ENCODE data around the gene FBXL13. TPM values are rescaled to one million over a fixed set of nuclear protein-coding genes. Genes with fewer than 3 reads are reported as not detected.

The FBXL13 gene
- total and polyA plus RNA-seq, 2 experiments from 2014 or later = 0.24 to 0.43 TPM

DNA sequence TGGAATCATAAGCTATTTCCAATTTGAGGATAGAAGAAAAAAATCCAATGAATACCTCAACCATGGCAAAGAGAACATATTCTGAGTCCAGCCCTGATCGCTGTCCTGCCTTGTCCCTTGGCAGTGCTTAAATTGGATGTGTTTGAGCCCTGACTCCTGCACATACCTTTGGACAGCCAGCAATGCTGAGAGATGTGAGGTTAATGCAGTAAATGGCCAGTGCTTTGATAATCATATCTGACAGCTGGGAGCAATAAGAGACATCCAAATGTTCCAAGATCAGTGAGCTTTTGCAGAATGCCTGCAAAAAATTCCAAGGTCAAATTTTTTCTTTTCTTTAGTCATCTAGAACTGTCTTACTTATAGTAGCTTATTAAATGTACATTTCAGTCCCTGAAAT lies 241.9 kb downstream of the FBXL13 start:
- 76 to 92% methylated on average over 1 of the region's 1 CpG for WGBS, 2 experiments (ENCODE audit: low coverage in 1 of 2, low lambda C conversion rate in 2 of 2, missing lambda C conversion rate in 2 of 2)
- no peak for DNase-seq

GRCh38 chr7:102830197-102830596 lies 244.4 kb downstream of the FBXL13 start:
- peak; percentile 5 for DNase-seq
- H3K27ac ChIP-seq = no peak overlapping the region
- no peaks in the 10 kb centered on the region for H3K36me3 ChIP-seq (ENCODE audit: low read depth)
- H3K9me2 ChIP-seq (ENCODE audit: insufficient read depth) = no peaks in the 10 kb centered on the region
- H3K4me2 ChIP-seq (ENCODE audit: unreplicated experiment) = no peak overlapping the region
- 46 to 47% methylated on average over 2 of the region's 2 CpGs for WGBS, 2 experiments (ENCODE audit: low coverage in 1 of 2, low lambda C conversion rate in 2 of 2, missing lambda C conversion rate in 2 of 2)
- H2AFZ ChIP-seq = no peak overlapping the region
- peaks cover 9% of the 10 kb centered on the region for H3K4me1 ChIP-seq (ENCODE audit: insufficient read depth)
- no peaks in the 10 kb centered on the region for H3K27me3 ChIP-seq (replicated peaks; ENCODE audit: insufficient read depth)
- no peak overlapping the region for H3K9ac ChIP-seq
- no peaks in the 10 kb centered on the region for H4K20me1 ChIP-seq (ENCODE audit: insufficient read depth)
- in situ Hi-C loops (cut with MboI) = no loop called here
- H3K79me2 ChIP-seq (ENCODE audit: insufficient read depth) = no peaks in the 10 kb centered on the region
- no peaks in the 10 kb centered on the region for H3K9me3 ChIP-seq (ENCODE audit: low read depth)
- TF ChIP-seq EZH2 (IDR thresholded peaks at IDR 0.05; ENCODE audit: insufficient read depth, poor library complexity, severe bottlenecking) = no peak
- H3K4me3 ChIP-seq = no peak overlapping the region
- H3F3A ChIP-seq (ENCODE audit: insufficient read depth) = 0 out of 2 replicates have a peak, but pooled peaks cover 8% of the 10 kb centered on the region

More for the DNA sequence above, 241.9 kb downstream of the FBXL13 start:
- no peaks in the 10 kb centered on the region for H3K9me2 ChIP-seq (ENCODE audit: insufficient read depth)
- no peaks in the 10 kb centered on the region for H3K79me2 ChIP-seq (ENCODE audit: insufficient read depth)
- no peak overlapping the region for H2AFZ ChIP-seq
- H3K27me3 ChIP-seq (replicated peaks; ENCODE audit: insufficient read depth) = no peaks in the 10 kb centered on the region
- H3F3A ChIP-seq (ENCODE audit: insufficient read depth) = peaks cover 17% of the 10 kb centered on the region
- H3K27ac ChIP-seq = no peak overlapping the region
- peaks cover 27% of the 10 kb centered on the region for H3K4me1 ChIP-seq (ENCODE audit: insufficient read depth)
- H3K4me3 ChIP-seq = no peak overlapping the region
- H3K36me3 ChIP-seq (ENCODE audit: low read depth) = no peaks in the 10 kb centered on the region
- no peak overlapping the region for H3K9ac ChIP-seq
- H4K20me1 ChIP-seq (ENCODE audit: insufficient read depth) = no peaks in the 10 kb centered on the region
- TF ChIP-seq EZH2 (IDR thresholded peaks at IDR 0.05; ENCODE audit: insufficient read depth, poor library complexity, severe bottlenecking) (no peak), EZH2phosphoT487 (IDR thresholded peaks at IDR 0.05; ENCODE audit: insufficient read depth, low read depth) (no peak)
- in situ Hi-C loops (cut with MboI) = no loop called here
- no peaks in the 10 kb centered on the region for H3K9me3 ChIP-seq (ENCODE audit: low read depth)
- H3K4me2 ChIP-seq (ENCODE audit: unreplicated experiment) = no peak overlapping the region

GRCh38 chr7:102829075-102829474 lies 245.5 kb downstream of the FBXL13 start:
- no peaks in the 10 kb centered on the region for H3K9me2 ChIP-seq (ENCODE audit: insufficient read depth)
- no peak for TF ChIP-seq EZH2 (IDR thresholded peaks at IDR 0.05; ENCODE audit: insufficient read depth, poor library complexity, severe bottlenecking)
- no peak for TF ChIP-seq EZH2phosphoT487 (IDR thresholded peaks at IDR 0.05; ENCODE audit: insufficient read depth, low read depth)
- no peak overlapping the region for H3K4me2 ChIP-seq (ENCODE audit: unreplicated experiment)
- no peaks in the 10 kb centered on the region for H3F3A ChIP-seq (ENCODE audit: insufficient read depth)
- no peaks in the 10 kb centered on the region for H3K4me1 ChIP-seq (ENCODE audit: insufficient read depth)
- no peaks in the 10 kb centered on the region for H4K20me1 ChIP-seq (ENCODE audit: insufficient read depth)
- no peak overlapping the region for H2AFZ ChIP-seq
- H3K79me2 ChIP-seq (ENCODE audit: insufficient read depth) = no peaks in the 10 kb centered on the region
- in situ Hi-C loops (cut with MboI) = no loop called here
- no peaks in the 10 kb centered on the region for H3K36me3 ChIP-seq (ENCODE audit: low read depth)
- H3K4me3 ChIP-seq = no peak overlapping the region
- H3K27me3 ChIP-seq (replicated peaks; ENCODE audit: insufficient read depth) = no peaks in the 10 kb centered on the region
- no peak overlapping the region for H3K27ac ChIP-seq
- whole genome bisulfite sequencing, 2 experiments (ENCODE audit: low coverage in 1 of 2, low lambda C conversion rate in 2 of 2, missing lambda C conversion rate in 2 of 2) = 94 to 97% methylated on average over 3 of the region's 3 CpGs
- no peak overlapping the region for H3K9ac ChIP-seq
- no peaks in the 10 kb centered on the region for H3K9me3 ChIP-seq (ENCODE audit: low read depth)
- no peak for DNase-seq

GRCh38 chr7:102828286-102828685 lies 246.3 kb downstream of the FBXL13 start:
- no peaks in the 10 kb centered on the region for H3F3A ChIP-seq (ENCODE audit: insufficient read depth)
- no peak overlapping the region for H2AFZ ChIP-seq
- no peaks in the 10 kb centered on the region for H3K4me1 ChIP-seq (ENCODE audit: insufficient read depth)
- in situ Hi-C loops (cut with MboI) = no loop called here
- H3K4me2 ChIP-seq (ENCODE audit: unreplicated experiment) = no peak overlapping the region
- H3K27me3 ChIP-seq (replicated peaks; ENCODE audit: insufficient read depth) = no peaks in the 10 kb centered on the region
- no peak overlapping the region for H3K27ac ChIP-seq
- H3K36me3 ChIP-seq (ENCODE audit: low read depth) = no peaks in the 10 kb centered on the region
- H3K9me2 ChIP-seq (ENCODE audit: insufficient read depth) = no peaks in the 10 kb centered on the region
- no peak for DNase-seq
- no peaks in the 10 kb centered on the region for H3K79me2 ChIP-seq (ENCODE audit: insufficient read depth)
- 86 to 90% methylated on average over 2 of the region's 2 CpGs for WGBS, 2 experiments (ENCODE audit: low coverage in 1 of 2, low lambda C conversion rate in 2 of 2, missing lambda C conversion rate in 2 of 2)
- H4K20me1 ChIP-seq (ENCODE audit: insufficient read depth) = no peaks in the 10 kb centered on the region
- no peak overlapping the region for H3K4me3 ChIP-seq
- no peaks in the 10 kb centered on the region for H3K9me3 ChIP-seq (ENCODE audit: low read depth)
- no peak overlapping the region for H3K9ac ChIP-seq
- TF ChIP-seq EZH2phosphoT487 (IDR thresholded peaks at IDR 0.05; ENCODE audit: insufficient read depth, low read depth) = no peak
- TF ChIP-seq EZH2 (IDR thresholded peaks at IDR 0.05; ENCODE audit: insufficient read depth, poor library complexity, severe bottlenecking) = no peak

Measured in GM23248 (cell line).